ELF-1 (cell line): Measurements from ENCODE around the gene SERPINB13.

Experiments used
- DNase-seq: peaks from one replicate; pipeline ENCODE4 v3.0.0-alpha.2; 2016; ENCODE audit warnings: low read depth, low spot score

SERPINB13 gene

GRCh38 chr18:63586966-63587365 lies at the start of gene SERPINB13:
TSS of gene SERPINB13 (plus strand) at chr18:63587343. CDS start at chr18:63588668, 1,325 bp downstream.
- DNase-seq: no peak

GRCh38 chr18:63539904-63540510 lies 47.1 kb upstream of the SERPINB13 start:
- DNase-seq: no peak

GRCh38 chr18:63542069-63542468 lies 45.1 kb upstream of the SERPINB13 start, which contains the start of gene SERPINB12:
TSS of gene SERPINB12 (plus strand) at chr18:63542369. CDS start at chr18:63556160, 13,791 bp downstream.
- no peak for DNase-seq

GRCh38 chr18:63544017-63544416 lies 43.1 kb upstream of the SERPINB13 start:
- DNase-seq: no peak

GRCh38 chr18:63545000-63545399 lies 42.1 kb upstream of the SERPINB13 start:
- no peak for DNase-seq

GRCh38 chr18:63550068-63550467 lies 37.1 kb upstream of the SERPINB13 start:
- DNase-seq: no peak

- no peak for DNase-seq
Observed at GRCh38 chr18:63551769-63552168, 35.4 kb upstream of the SERPINB13 start.

GRCh38 chr18:63552581-63552980 lies 34.6 kb upstream of the SERPINB13 start:
- DNase-seq: no peak

GRCh38 chr18:63553081-63553480 lies 34.1 kb upstream of the SERPINB13 start:
- peak; percentile 3 for DNase-seq

GRCh38 chr18:63559567-63560491 lies 27.3 kb upstream of the SERPINB13 start:
- no peak for DNase-seq

GRCh38 chr18:63562284-63562683 lies 24.9 kb upstream of the SERPINB13 start:
- DNase-seq: no peak

- DNase-seq: no peak
Observed at GRCh38 chr18:63564021-63564420, 23.1 kb upstream of the SERPINB13 start.

GRCh38 chr18:63564561-63564960 lies 22.6 kb upstream of the SERPINB13 start:
- DNase-seq: no peak

- no peak for DNase-seq
Observed at GRCh38 chr18:63567276-63567675, 19.9 kb upstream of the SERPINB13 start.

- DNase-seq: no peak
Observed at GRCh38 chr18:63567825-63568224, 19.3 kb upstream of the SERPINB13 start.

GRCh38 chr18:63570721-63571120 lies 16.4 kb upstream of the SERPINB13 start:
- DNase-seq: no peak

GRCh38 chr18:63575681-63576080 lies 11.5 kb upstream of the SERPINB13 start:
- DNase-seq: no peak

GRCh38 chr18:63578357-63578958 lies 8.7 kb upstream of the SERPINB13 start:
- DNase-seq: peak; percentile 56

GRCh38 chr18:63579616-63580015 lies 7.5 kb upstream of the SERPINB13 start:
- no peak for DNase-seq

- DNase-seq: no peak
Observed at GRCh38 chr18:63585988-63586387, 1.2 kb upstream of the SERPINB13 start.

- no peak for DNase-seq
Observed at GRCh38 chr18:63586431-63586830, 712 bp upstream of the SERPINB13 start.

GRCh38 chr18:63588909-63589308 lies 1.8 kb downstream of the SERPINB13 start:
- no peak for DNase-seq
